Tibial nerve (tissue), 4 donors: Measurements from ENCODE around the gene TRIP6. TPM values are rescaled to one million over a fixed set of nuclear protein-coding genes. Genes with fewer than 3 reads are reported as not detected.

Experiments used
- DNase-seq, 2 donors: peaks; one replicate each; pipeline ENCODE4 v3.0.0-alpha.2; 2019; ENCODE audit warnings: low spot score in 2 of 2
- H3K27ac ChIP-seq, 4 donors: fragments of 200-600 bp; sonication (generic) in 3 of 4; one replicate each; pipeline ENCODE4 v1.5.1; 2017 to 2019; ENCODE audit warnings: mild to moderate bottlenecking in 1 of 4
- H3K27me3 ChIP-seq, 2 donors: fragments of 200-600 bp; sonication (generic) in 1 of 2; one replicate each; pipeline versions ENCODE4 v1.5.1 to v1.6.0; 2017 to 2019
- H3K36me3 ChIP-seq, 3 donors: fragments of 200-600 bp; sonication (generic); one replicate each; pipeline ENCODE4 v1.5.1; 2018 to 2019
- H3K4me1 ChIP-seq, 4 donors: fragments of 200-600 bp; sonication (generic) in 3 of 4; one replicate each; pipeline ENCODE4 v1.5.1; 2017 to 2019
- H3K4me3 ChIP-seq, 4 donors: fragments of 200-600 bp; sonication (generic) in 3 of 4; one replicate each; pipeline ENCODE4 v1.5.1; 2017 to 2019; ENCODE audit warnings: mild to moderate bottlenecking in 1 of 4, moderate library complexity in 1 of 4
- H3K9me3 ChIP-seq, 4 donors: fragments of 200-600 bp; sonication (generic) in 3 of 4; one replicate each; pipeline ENCODE4 v1.5.1; 2017 to 2019
- EP300 ChIP-seq, 2 donors: sonication (generic); formaldehyde crosslinking; IDR thresholded peaks; one replicate each; pipeline ENCODE4 v1.6.1; 2017; ENCODE audit warnings: antibody characterized with exemption in 2 of 2, mild to moderate bottlenecking in 1 of 2
- POLR2A ChIP-seq, 2 donors: fragments of 450-650 bp; IDR thresholded peaks; one replicate each; pipeline ENCODE4 v1.6.1; 2017; ENCODE audit warnings: antibody characterized with exemption in 2 of 2, mild to moderate bottlenecking in 2 of 2, moderate library complexity in 2 of 2
- small RNA-seq: library from RNA; depleted of rRNA; stranded (forward); fragments of <200 nt; gene quantifications from one replicate; pipeline ENCODE3, GENCODE V24; 2016
- total RNA-seq, 4 donors: library from RNA; depleted of rRNA; stranded (reverse); fragments of >200 nt; gene quantifications; one replicate each; pipeline ENCODE4 v1.1.0, GENCODE V29; 2016
- TF ChIP-seq, protein P1 (sequence below), 5 experiments: fragments of 200-600 bp in 3 of 5; fragments of 450-650 bp in 2 of 5; sonication (generic) in 3 of 5; IDR thresholded peaks; one replicate each; pipeline ENCODE4 v1.5.1; 2016 to 2019; ENCODE audit warnings: antibody characterized with exemption in 5 of 5, mild to moderate bottlenecking in 3 of 5, moderate library complexity in 2 of 5

The TRIP6 gene
- total RNA-seq, 4 donors from 2014 or later = 63.9 to 119 (median 80.8) TPM

DNA sequence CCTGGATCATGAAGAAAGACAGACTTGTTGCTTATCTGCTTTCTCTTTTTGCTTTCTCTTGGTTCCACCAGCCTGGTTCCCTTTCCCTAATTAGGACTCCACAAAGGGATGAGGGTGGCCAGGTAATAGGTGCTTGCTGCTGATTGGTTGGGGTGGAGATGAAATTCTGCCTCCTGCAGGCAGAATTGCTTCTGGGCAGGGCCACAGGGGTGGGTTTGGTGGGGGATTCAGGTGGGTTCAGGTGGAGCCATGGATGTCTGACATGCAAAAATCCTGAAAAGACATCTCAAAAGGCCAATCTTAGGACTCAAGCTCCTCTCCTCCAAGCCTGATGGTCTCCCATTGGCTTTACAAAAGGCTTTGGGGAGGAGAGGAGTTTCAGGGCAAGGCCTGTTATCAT, 53.9 kb downstream of the TRIP6 start:
- Histone ChIP-seq H3K9me3 (no peaks in the 10 kb centered on the region), H3K27me3 (peaks cover 0 to 5% of the 10 kb centered on the region in 2 donors), H3K36me3 (no peaks in the 10 kb centered on the region), H3K27ac (no peak overlapping the region), H3K4me3 (no peak overlapping the region), H3K4me1 (peaks cover 0 to 8% (median 0%) of the 10 kb centered on the region in 4 donors)
- no peak for DNase-seq
- TF ChIP-seq, protein P1, sequence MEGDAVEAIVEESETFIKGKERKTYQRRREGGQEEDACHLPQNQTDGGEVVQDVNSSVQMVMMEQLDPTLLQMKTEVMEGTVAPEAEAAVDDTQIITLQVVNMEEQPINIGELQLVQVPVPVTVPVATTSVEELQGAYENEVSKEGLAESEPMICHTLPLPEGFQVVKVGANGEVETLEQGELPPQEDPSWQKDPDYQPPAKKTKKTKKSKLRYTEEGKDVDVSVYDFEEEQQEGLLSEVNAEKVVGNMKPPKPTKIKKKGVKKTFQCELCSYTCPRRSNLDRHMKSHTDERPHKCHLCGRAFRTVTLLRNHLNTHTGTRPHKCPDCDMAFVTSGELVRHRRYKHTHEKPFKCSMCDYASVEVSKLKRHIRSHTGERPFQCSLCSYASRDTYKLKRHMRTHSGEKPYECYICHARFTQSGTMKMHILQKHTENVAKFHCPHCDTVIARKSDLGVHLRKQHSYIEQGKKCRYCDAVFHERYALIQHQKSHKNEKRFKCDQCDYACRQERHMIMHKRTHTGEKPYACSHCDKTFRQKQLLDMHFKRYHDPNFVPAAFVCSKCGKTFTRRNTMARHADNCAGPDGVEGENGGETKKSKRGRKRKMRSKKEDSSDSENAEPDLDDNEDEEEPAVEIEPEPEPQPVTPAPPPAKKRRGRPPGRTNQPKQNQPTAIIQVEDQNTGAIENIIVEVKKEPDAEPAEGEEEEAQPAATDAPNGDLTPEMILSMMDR (IDR thresholded peaks at IDR 0.05) = no peak
- TF ChIP-seq POLR2A (IDR thresholded peaks at IDR 0.05) (no peak), EP300 (IDR thresholded peaks at IDR 0.05) (no peak)

Small RNA genes within 50 kb of the gene (small RNA-seq; reads per million reads assigned to genes)
- gene RN7SL549P (not detected), gene RN7SL750P (not detected)

Other genes starting within 250 kb of the TRIP6 start
- 1 to 10 TPM in 1 of 4 donors, not detected in 3; 2.1 TPM for gene TFR2, start 225.8 kb upstream of the TRIP6 start, total RNA-seq
- not detected for gene ACTL6B, start 210.9 kb upstream of the TRIP6 start, total RNA-seq
- gene GNB2, start 193.6 kb upstream of the TRIP6 start, total RNA-seq = 100 to 1,000 TPM; 185 to 290 (median 248) TPM
- 10 to 100 TPM; 50.9 to 98.1 (median 64.7) TPM for gene GIGYF1, start 173.1 kb upstream of the TRIP6 start, total RNA-seq
- gene POP7, start 161.3 kb upstream of the TRIP6 start, total RNA-seq = 10 to 100 TPM; 23.1 to 50.7 (median 35.6) TPM
- under 1 TPM in 2 of 4 donors, not detected in 2; 0.30 to 0.59 TPM for gene EPO, start 146.9 kb upstream of the TRIP6 start, total RNA-seq
- not detected for gene ZAN, start 133.8 kb upstream of the TRIP6 start, total RNA-seq
- gene EPHB4, start 39.9 kb upstream of the TRIP6 start, total RNA-seq = 10 to 100 TPM; 15.5 to 37.5 (median 25.9) TPM
- gene SLC12A9, start 14.7 kb upstream of the TRIP6 start, total RNA-seq = 10 to 100 TPM; 11.8 to 36.8 (median 32.1) TPM
- 100 to 1,000 TPM in 1 of 4 donors, 10 to 100 TPM in 3; 72.6 to 124 (median 88.6) TPM for gene SRRT, start 7.7 kb downstream of the TRIP6 start, total RNA-seq
- gene UFSP1, start 22.3 kb downstream of the TRIP6 start, total RNA-seq = 10 to 100 TPM in 1 of 4 donors, 1 to 10 TPM in 3; 2.8 to 13.3 (median 5.0) TPM
- 1 to 10 TPM in 1 of 4 donors, not detected in 3; 3.0 TPM for gene ACHE, start 28.5 kb downstream of the TRIP6 start, total RNA-seq
- gene MUC3A, start 82.1 kb downstream of the TRIP6 start, total RNA-seq = under 1 TPM in 1 of 4 donors, not detected in 3; 0.22 TPM
- gene MUC12, start 102.2 kb downstream of the TRIP6 start, total RNA-seq = not detected
- not detected for gene MUC17, start 152.7 kb downstream of the TRIP6 start, total RNA-seq
- gene TRIM56, start 218.1 kb downstream of the TRIP6 start, total RNA-seq = 10 to 100 TPM; 18.6 to 32.4 (median 29.5) TPM